Mucosa of descending colon (tissue), 3 donors: ENCODE measurements around the gene DLEU7. TPM values are rescaled to one million over a fixed set of nuclear protein-coding genes. Genes with fewer than 3 reads are reported as not detected.

Experiments used
- ATAC-seq: fragments of 200-7000 bp; cut with Tn5 transposase; one replicate; pipeline ENCODE4 v1.9.1; 2020; ENCODE audit warnings: mild to moderate bottlenecking, moderate library complexity
- DNase-seq, 3 donors: peaks; one replicate each; pipeline ENCODE4 v3.0.0-alpha.2; 2020
- H3K36me3 ChIP-seq: fragments of 200-600 bp; one replicate; pipeline ENCODE4 v1.8.0; 2021; ENCODE audit warnings: low read depth, mild to moderate bottlenecking
- H3K4me1 ChIP-seq: fragments of 200-600 bp; one replicate; pipeline ENCODE4 v1.8.0; 2021; ENCODE audit warnings: low read depth, mild to moderate bottlenecking
- H3K4me3 ChIP-seq: fragments of 200-600 bp; one replicate; pipeline ENCODE4 v1.8.0; 2021; ENCODE audit warnings: mild to moderate bottlenecking
- H3K9me3 ChIP-seq: fragments of 200-600 bp; one replicate; pipeline ENCODE4 v1.8.0; 2021; ENCODE audit warnings: mild to moderate bottlenecking
- CTCF ChIP-seq: fragments of 200-600 bp; IDR thresholded peaks from one replicate; pipeline ENCODE4 v1.8.0; 2022; ENCODE audit warnings: antibody characterized with exemption, mild to moderate bottlenecking
- intact Hi-C, 2 donors: fragments of 100-400 bp; cut with DNase I in 1 of 2; cut with micrococcal nuclease in 1 of 2; formaldehyde crosslinking; loops; one replicate each; pipeline versions ENCODE4 v1.11.0 to v1.11.1; 2022; cut with DNase I, micrococcal nuclease
- total RNA-seq, 3 donors: library from RNA; stranded (reverse); fragmentation: NEBNext Ultra II Directional in 2 of 3; extraction: Animal tissue kit (Norgen Biotek cat#: 25700) in 2 of 3; gene quantifications; one replicate each; pipeline versions ENCODE4 v1.2.1 to v1.2.4, GENCODE V29; 2021 to 2023
- donor health status: DM: no; HTN: no; CAD: no; lungs with moderate emphysema.
- donor health status: DM: no; HTN: no; CAD: no.
- donor health status: DM: no; HTN: yes; CAD: no.

Gene DLEU7
- total RNA-seq, 3 donors from 2014 or later = 0.13 to 0.17 TPM; not detected in 1

- DNase-seq = no peak
- H3K4me1 ChIP-seq = no peaks in the 10 kb centered on the region
- no peak for TF ChIP-seq CTCF
These were observed 27.9 kb upstream of the DLEU7 start for GRCh38 chr13:50871405-50871804.

GRCh38 chr13:50867637-50867945 lies 24.1 kb upstream of the DLEU7 start:
- Histone ChIP-seq H3K36me3 (no peaks in the 10 kb centered on the region), H3K4me3 (no peak overlapping the region), H3K9me3 (no peaks in the 10 kb centered on the region), H3K4me1 (no peaks in the 10 kb centered on the region)
- no peak for TF ChIP-seq CTCF
- ATAC-seq (no peak), DNase-seq (no peak)
- intact Hi-C loops = no loop called here

More at GRCh38 chr13:50871405-50871804, 27.9 kb upstream of the DLEU7 start:
- Histone ChIP-seq H3K4me3 (no peak overlapping the region), H3K36me3 (no peaks in the 10 kb centered on the region), H3K9me3 (no peaks in the 10 kb centered on the region)
- no peak for ATAC-seq
- intact Hi-C loops = no loop called here

- ATAC-seq = no peak
- no peaks in the 10 kb centered on the region for H3K9me3 ChIP-seq
- no peaks in the 10 kb centered on the region for H3K4me1 ChIP-seq
- no peak for DNase-seq
- no peaks in the 10 kb centered on the region for H3K36me3 ChIP-seq
- no peak for TF ChIP-seq CTCF
- intact Hi-C loops = no loop called here
- no peak overlapping the region for H3K4me3 ChIP-seq
These were observed 23.5 kb upstream of the DLEU7 start for GRCh38 chr13:50866817-50867636.

GRCh38 chr13:50864492-50864891 lies 21.0 kb upstream of the DLEU7 start:
- TF ChIP-seq CTCF = no peak
- Histone ChIP-seq H3K4me1 (no peaks in the 10 kb centered on the region), H3K36me3 (no peaks in the 10 kb centered on the region), H3K4me3 (no peak overlapping the region), H3K9me3 (no peaks in the 10 kb centered on the region)
- intact Hi-C loops = no loop called here
- no peak for DNase-seq
- ATAC-seq = no peak

GRCh38 chr13:50855681-50856080 lies 12.2 kb upstream of the DLEU7 start:
- H3K9me3 ChIP-seq = peaks cover 23% of the 10 kb centered on the region
- ATAC-seq = no peak
- intact Hi-C loops = no loop called here
- DNase-seq = no peak
- no peaks in the 10 kb centered on the region for H3K36me3 ChIP-seq
- no peaks in the 10 kb centered on the region for H3K4me1 ChIP-seq
- no peak overlapping the region for H3K4me3 ChIP-seq
- TF ChIP-seq CTCF = no peak
